Stimulated activated CD4-positive, alpha-beta T cell treated with anti-CD3 and anti-CD28 coated beads, Interleukin-15, amount 100 ng/mL, for 1 hour (primary cell): ENCODE measurements around the gene EXOC3.
"Not testable (repeated sequence)": the region's sequence is repeated elsewhere in the genome, so short reads cannot be mapped to it uniquely, and the experiment has no call there.

Experiments
- DNase-seq, 2 donors: peaks; one replicate each; pipeline ENCODE4 v3.0.0-alpha.2; 2020; ENCODE audit warnings: low read depth in 1 of 2, low spot score in 1 of 2

Gene EXOC3

GRCh38 chr5:485113-485945 lies 42.4 kb downstream of the EXOC3 start:
- no peak for DNase-seq

GRCh38 chr5:485946-486491 lies 43.0 kb downstream of the EXOC3 start:
- no peak for DNase-seq

DNA sequence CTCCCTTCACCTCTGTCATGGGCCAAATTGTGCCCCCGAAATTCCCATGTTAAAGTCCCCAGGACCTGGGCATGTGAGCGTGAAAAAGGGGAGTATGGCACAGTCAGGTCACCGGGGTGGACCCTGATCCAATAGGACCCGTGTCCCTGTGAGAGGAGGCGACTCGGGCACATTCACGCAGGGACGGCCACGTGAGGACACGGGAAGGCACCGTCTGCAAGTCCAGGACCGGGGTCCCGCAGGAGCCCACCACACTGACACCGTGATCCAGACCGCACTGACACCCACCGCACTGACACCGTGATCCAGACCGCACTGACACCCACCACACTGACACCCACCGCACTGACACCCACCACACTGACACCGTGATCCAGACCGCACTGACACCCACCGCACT lies 43.6 kb downstream of the EXOC3 start:
- DNase-seq: not testable (repeated sequence)

DNA sequence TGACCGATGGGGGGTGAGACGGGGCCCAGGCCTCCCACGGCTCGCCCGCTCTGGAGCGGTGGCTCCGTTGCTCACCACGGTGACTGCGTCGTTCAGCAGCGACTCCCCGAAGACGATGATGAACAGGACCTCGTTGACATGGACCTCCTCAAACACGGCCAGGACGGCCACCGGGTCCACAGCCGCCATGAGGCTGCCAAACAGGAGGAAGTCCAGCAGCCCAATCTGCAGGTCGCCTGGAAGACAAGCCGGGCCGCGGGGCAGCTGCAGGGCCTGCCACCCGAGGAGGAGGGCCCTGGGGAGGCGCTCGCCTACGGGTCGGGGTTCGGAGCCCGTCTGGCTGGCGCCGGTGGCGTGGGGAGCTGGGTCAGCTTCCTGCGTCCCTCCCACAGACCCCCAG lies 45.3 kb downstream of the EXOC3 start:
- no peak for DNase-seq

DNA sequence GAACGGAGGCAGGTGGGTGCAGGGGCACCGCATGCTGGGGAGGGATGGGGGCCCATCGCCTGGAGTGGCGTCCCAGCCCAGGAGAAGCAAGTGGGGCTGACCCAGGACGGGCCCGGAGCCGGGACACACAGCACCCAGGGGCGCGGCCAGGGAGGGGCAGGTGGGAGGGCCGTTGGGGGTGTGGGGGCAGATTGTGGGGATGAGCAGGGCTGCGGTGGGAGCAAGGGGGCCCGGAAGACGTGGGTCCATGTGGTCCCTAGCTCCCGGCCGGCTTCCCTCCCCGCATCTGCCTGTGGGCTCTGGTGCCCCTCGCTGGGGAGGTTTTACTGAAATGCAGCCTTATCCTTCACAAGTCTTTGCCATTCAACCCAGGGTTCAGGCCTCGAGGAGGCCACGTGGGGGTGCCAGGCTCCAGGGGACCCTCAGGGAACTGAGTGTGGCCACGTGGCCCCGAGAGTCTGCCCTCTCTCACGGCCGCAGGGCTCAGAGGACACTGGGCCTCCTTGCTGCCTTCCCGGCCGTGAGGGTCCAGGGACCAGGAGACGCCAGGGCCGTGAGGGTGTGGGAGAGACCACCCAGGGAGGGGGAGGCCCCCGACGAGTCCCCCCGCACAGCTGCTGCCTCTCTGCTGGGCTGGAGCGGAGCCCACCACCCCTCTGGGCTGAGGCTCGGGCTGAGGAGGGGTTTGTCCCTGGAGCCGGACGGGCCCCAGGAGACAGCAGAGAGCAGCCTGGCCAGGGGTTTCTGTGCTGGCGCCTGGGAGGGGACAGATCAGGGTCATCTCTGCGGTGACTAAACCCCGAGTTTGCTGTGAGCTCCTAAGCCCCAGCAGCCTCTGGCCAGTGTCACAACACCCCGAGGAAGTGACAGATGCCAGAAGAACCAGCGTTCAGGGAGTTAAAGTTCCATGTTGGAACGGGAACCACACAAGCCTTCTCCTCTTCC lies 46.0 kb downstream of the EXOC3 start:
- DNase-seq: no peak

DNA sequence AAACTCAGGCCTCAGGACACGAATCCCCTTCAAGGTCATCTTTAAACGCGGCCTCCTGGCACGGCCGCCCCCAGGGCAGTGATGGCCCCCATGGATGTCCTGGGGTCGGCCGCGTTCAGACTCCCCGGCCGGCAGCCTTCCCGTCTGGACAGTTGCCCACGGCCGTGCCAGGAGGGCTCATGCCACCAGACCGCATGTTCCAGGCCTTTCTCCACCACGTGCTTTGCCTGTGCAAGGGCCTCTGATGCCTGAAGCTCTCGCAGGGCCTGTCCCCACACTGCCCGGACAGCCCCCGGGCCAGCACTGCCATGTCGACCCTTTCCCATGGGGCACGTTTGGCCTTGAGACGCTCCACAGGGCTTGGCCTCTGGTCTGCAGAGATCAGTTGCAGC lies 46.7 kb downstream of the EXOC3 start:
- DNase-seq: no peak

DNA sequence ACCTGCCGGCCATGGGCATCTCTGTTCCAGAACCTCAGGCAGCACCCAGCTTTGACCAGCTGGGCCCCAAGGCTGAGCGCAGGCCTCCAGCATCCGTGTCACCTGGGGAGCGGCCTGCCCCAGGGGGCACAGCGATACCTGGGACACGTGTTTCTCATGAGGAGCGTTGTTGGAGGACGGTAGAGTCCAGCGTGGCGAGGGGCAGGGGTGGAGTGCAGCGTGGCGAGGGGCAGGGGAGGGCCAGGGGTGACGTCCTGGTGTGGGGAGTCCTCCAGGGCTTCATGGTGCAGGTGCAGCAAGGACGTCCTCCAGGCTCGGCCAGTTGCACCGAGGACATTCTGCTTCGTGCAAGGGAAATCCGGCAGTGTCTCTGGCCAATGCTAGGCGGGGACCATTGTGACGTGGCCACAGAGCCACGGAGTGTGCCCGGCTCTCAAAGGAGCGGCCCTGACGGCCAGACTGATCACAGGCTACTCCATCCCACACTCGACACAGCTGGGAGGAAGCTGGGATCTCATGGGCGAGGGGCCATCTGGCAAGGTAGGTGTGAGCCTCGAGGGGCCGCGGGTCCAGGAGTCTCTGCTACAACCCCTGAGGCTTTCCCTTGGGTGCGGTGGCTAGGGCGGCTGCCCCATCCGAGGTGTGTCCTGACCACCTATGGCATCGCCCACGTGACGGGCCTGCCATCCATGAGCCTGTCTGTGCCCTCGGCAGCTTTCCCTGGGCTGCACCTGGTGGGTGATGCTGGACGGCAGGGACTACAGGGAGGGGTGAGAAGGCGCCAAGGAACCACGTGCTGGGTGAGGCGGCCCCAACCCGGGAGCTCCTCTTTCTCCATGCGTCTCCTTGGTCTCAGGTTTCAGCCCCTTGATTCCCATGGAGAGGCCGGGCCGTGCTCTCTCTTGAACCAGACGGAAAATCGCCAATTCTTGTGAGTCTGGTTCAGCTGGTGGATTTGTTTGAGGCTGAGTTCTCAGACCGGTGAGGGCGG lies 47.4 kb downstream of the EXOC3 start:
- DNase-seq: no peak

GRCh38 chr5:491119-491855 lies 48.3 kb downstream of the EXOC3 start:
- DNase-seq: no peak

- no peak for DNase-seq
These were observed 48.8 kb downstream of the EXOC3 start for GRCh38 chr5:491856-492155.

GRCh38 chr5:492314-492893 lies 49.4 kb downstream of the EXOC3 start:
- no peak for DNase-seq

DNA sequence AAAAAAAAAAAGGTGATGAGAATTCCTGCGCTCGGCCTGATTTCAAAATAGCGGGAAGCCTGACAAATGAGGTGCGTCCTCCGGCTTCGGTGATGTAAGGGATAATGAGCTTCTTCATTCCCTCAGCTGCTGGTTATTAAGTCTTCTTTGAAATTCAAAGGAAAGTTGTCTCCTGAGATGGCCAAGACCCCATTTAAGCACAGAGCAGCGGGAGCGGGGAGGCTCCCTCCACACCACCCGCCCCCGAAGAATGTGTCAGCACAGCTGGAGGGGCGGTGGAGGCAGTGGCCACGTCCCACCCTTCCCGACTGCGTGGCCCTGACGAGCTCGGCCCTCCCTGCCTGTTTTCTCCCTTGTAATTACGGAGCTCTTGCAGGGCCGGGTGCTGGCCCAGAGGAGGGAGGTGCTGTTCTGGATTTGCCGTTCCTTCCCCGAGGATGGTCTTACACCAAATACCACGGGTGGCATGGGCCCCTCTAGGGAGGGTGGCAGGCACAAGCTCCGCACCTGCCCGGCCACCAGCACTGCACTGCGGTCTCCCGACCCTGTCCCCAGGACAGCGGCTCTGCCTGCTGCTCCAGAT lies 50.2 kb downstream of the EXOC3 start:
- no peak for DNase-seq

- DNase-seq: no peak
These were observed 50.8 kb downstream of the EXOC3 start for GRCh38 chr5:493758-494157.

GRCh38 chr5:494667-495255 lies 51.8 kb downstream of the EXOC3 start:
- no peak for DNase-seq

DNA sequence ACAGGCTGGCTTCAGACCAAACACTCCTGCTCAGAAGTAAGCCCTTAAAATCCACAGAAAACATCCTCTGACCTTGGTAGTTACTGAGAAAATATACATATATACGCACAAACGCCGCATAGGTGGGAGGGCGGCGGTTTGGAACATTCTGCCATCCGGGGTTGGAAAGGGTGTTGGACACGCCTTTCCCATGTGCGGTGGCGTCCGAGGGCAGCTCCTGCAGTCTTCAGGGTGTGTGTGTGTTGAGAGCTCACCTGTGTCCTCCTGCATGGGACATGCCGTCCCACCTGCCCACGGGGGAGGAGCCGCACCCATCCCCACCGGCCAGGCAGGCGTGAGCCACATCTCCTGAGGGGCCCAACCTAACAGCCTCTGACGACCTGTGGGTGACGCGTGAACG lies 53.1 kb downstream of the EXOC3 start:
- DNase-seq: no peak

- no peak for DNase-seq
These were observed 54.2 kb downstream of the EXOC3 start for GRCh38 chr5:497090-497700.

- DNase-seq: no peak
These were observed 55.0 kb downstream of the EXOC3 start for GRCh38 chr5:497871-498509.

DNA sequence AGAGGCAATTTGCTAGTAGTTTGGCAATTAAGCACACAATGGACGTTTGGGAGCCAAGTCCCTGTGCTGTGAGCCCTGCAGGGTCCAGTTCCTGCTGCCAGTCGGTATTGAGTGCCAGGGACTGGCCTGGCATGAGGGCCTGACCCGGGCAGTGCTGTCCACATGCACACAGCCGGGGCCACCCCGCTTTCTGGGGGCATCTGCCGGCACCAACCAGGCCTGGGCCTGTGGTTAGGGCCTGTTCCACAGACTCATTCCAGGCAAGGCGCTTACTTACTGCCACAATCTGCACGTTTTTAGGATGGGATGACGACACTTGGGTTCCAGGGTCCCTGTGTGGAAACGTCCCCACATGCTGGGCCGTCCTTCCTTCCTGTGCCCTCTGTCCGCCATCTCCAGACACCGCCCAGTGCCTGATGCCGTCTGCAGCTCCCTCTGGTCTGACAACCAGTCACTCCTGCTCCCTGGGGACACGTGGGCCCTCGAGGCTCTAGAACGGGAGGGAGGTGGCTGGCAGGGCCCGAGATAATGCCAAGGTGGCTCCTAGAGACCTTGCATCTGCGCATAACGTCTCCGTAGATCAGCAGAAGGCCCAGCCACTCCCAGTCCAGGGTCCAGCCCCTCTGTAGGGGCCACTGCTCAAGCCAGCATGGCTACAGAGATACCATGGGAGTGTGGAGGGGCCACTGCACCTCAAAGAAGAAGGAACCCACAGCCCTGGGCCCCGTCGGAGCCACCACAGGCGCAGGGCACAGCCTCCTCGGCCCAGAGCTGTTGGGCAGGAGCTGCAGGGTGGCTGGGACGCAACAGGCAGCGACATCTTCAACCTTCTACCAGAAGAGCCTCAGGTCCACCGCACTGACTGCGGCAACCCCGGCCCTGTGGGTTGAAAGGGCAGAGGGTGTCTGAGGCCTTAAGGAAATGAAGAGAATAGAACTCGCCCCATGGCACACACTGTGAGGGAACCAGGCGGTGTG lies 56.5 kb downstream of the EXOC3 start:
- no peak for DNase-seq
